HG03025 (cell line): ENCODE measurements around the gene USP49.
A peak's percentile ranks its signal among the peaks of the same experiment; 100 is the strongest.
"Not testable (repeated sequence)": the region's sequence is repeated elsewhere in the genome, so short reads cannot be mapped to it uniquely, and the experiment has no call there.

ENCODE experiments used
- ATAC-seq: cut with Tn5 transposase; IDR thresholded peaks from one replicate; pipeline ENCODE4 v1.9.1; 2021; ENCODE audit warnings: mild to moderate bottlenecking, moderate library complexity; ENCODE audit not compliant: unreplicated experiment, low FRiP score

Gene USP49

GRCh38 chr6:41784581-41785171, 110.5 kb downstream of the USP49 start:
- ATAC-seq: no peak

- no peak for ATAC-seq
Observed at GRCh38 chr6:41783106-41783780, 111.9 kb downstream of the USP49 start.

DNA sequence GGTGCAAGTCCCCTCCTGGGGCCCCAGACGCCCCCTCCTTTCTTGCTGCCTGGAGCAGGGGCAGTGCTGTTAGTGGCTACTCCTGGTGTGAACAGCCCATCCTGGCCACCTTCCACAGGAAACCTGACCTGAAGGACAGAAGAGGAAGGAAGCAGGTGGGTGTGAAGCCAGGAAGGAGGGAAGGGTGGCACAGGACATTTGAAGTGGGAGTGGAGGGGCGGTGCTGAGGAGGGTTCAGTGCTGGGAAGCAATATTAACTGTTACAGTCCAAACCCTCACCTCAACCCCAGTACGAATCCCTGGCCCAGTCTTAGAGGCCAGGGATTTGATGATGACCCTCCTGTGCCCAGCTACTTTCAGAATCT, 113.8 kb downstream of the USP49 start:
- ATAC-seq: no peak

- ATAC-seq: no peak
Observed at GRCh38 chr6:41780551-41781365, 114.4 kb downstream of the USP49 start, which contains the start of gene PRICKLE4. PRICKLE4 (plus strand) TSS chr6:41780782; CDS start chr6:41783474, 2,692 bp downstream.

DNA sequence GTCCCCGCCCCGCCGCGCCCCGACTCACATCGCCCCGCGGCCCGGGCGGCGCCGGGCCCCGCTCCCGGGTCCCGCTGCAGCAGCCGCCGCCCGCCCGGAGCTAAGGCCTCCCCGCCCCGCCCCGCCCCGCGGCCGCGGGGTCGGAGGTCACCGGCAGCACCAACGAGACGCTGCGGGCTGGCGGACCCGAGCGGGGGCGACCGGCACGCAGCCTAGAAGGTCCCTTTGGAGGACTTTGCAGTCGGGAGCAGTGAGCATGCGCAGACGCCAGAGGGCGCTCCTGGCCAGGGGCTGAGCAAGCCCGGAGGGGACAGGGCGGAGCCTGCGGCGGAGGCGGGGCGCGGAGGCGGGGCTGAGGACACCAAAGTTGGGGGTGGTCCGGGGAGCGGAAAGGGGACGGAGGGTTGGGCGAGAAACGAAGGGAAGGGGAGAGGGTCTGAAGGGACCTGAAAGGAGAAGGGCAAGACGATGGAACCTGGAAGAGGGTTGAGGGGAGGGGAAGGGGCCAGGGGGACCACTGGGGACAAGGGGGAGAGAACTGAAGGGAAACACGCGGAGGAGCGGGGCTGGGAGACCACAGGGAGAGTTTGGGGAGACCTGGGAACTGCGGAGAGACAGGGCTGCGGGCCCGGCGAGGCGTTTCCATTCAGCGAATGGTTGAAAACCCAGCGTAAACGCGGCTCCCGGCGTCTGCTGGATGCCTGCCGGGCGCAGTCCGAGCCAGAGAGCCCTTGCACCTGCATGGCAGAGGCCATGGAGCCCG, 115.2 kb downstream of the USP49 start, which contains the start of gene FRS3:
Gene FRS3, minus strand, starts transcription at position 113 of the 763 bp plus-strand sequence. CDS start 2,913 bp downstream, outside the sequence.
- ATAC-seq: peak; percentile 90

- peak; percentile 3 for ATAC-seq
Observed at GRCh38 chr6:41779336-41779735, 115.8 kb downstream of the USP49 start.

GRCh38 chr6:41778895-41779294, 116.3 kb downstream of the USP49 start:
- ATAC-seq: no peak

- ATAC-seq: no peak
Observed at GRCh38 chr6:41777551-41778285, 117.5 kb downstream of the USP49 start.

DNA sequence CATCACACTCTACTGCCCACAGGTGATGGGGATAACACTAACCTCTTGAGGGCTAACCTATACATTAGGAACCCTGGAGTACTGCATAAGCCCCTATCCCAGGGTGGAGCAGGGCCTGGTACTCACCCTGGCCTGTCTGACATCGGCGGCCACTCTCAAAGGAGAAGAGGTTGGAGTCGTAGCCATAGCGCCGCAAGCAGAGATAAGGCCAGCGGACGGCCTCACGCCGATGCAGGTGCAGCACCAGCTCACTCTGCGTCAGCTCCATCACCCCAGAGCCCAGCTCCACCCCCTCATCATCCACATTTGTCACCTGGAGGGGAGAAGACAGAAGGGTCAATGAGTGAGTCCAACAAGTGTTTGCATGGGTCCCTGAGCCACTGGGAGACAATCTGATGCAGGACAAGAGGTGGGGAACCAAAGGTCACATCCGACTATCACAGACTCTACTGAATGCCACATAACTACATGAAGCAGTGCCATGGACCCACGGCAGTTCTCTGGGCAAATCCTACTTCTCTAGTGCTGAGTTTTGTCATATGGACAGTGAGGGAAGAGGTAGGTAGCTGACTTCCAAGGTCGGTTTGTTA, 119.8 kb downstream of the USP49 start:
- ATAC-seq: no peak

GRCh38 chr6:41774841-41775240, 120.3 kb downstream of the USP49 start:
- ATAC-seq: no peak

DNA sequence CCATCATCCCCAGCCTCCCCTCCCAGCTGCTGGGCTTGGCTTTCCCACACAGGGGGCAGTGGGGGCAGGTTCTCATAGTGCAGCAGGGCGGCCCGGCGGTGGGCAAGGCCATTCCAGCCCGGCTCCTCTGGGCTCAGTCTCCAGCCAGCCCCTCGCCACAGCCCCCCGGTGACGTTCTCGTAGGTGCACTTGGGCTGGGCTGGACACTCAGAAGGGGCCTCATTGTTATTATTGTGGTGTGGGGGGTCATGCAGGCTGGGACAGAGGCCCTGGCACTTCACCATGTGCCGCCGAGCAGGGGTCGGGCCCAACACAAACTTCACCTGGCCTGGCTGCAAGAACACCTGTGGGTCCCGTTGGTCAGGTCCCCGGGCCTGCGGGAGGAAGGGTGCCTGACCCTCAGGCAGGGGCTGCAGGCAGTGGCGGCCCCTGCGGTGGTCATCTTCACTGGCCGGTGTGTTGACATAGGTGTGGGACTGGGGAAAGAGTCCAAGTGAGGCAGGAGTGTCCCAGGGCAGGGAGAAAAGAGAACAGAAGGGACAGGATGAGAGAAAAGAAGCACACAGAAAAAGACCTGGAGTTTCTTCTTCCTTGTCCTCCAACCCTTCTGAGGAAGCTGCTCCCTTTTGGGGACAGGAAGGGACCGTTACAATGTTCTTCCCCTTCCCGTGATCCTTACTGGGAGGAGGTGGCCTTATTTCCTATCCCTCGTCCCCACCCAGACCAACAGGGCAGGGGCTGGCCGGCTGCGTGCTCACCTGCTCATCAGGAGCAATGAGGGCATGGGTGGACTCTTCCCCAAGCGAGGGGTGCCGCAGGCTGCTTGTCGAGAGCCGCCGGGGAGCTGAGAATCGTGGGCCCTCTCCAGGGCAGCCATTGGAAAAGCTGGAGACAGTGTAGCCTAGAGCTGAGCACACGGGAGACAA, 123.9 kb downstream of the USP49 start:
- ATAC-seq: no peak

DNA sequence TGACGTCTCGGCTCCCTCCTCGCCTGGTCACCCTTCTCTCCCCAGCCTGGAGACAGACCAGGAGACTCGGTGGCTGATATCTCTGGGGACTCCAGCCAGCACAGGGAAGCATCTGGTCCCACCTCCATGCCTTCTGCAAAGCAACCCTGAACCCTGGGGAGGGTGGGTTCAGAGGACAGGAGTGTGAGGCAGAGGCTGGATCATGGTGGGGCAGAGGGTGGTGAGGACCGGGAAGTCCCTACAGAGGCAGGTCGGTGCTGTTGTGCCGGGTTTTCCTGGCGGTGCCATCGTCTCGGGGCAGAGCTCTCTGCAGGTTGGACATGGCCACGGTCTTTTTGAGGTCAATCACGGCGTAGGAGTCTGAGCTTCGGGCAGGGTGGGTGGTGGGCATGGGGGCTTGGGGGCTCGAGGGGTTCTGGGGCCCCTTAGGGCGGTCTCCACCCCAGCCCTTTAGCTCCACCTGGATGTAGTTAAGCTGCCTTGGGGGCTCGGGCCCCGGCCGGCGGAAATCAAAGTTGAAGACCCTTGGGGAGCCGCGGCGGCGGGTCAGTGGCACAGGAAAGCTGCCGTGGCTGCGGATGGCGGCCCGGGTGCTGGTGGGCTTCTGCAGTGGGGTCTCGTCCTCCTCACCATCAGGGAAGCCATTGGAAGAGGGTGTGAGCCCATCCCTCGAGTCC, 124.7 kb downstream of the USP49 start:
- no peak for ATAC-seq

DNA sequence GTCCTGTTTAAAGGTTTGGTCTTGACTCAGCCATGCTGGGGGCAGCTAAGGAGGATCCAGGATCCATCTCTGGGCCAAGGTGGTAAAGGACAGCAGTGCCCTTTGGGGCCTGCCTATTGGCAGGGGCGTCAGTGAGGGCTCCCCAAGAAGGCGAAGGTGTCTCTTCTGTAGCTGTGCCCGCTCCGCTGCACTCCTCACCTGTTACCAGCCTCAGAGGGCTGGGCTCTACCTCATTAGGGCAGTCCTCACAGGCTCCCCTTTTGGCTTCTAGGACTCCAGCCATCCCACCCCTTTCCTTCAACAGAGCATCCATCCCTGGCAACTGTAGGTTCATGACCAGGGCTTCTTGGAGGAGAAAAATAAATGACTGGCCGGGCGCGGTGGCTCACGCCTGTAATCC, 125.8 kb downstream of the USP49 start:
- ATAC-seq: no peak

DNA sequence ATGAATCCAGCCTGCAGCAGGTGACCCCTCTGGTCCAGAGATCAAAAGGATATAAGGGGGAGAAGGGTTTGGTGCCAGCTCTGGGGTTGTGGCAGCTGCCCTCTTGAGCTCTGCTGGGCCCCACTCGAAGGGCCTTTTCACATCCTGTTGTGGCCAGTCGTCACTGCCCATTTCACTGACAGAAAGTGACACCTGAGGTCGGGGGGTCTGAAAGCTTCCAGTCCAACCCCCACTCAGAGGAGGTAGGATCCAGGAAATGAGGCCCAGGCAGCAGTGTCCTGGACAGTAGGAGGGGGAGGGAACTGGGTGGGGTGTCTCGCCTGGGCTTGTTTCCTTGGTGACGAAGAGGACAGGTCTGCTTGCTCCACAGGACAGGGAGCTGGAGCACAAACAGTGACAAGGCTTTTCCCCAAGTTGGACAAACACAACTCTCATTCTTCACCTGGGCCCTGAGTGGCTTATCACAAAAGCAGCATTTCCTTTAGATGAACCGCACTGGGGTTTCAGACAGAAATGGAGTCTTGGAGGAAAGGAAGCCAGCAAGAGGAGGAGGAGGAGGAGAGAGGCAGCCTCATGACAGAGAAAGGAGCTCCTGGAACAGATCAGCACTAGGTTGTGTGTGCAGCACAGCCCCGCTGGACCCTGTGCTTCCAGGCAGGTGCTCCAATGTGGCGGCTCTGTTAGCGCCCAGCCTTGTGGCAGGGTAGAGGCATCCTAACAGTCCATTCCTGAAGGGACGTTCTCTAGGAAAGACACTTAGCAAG, 126.4 kb downstream of the USP49 start:
- ATAC-seq: no peak

DNA sequence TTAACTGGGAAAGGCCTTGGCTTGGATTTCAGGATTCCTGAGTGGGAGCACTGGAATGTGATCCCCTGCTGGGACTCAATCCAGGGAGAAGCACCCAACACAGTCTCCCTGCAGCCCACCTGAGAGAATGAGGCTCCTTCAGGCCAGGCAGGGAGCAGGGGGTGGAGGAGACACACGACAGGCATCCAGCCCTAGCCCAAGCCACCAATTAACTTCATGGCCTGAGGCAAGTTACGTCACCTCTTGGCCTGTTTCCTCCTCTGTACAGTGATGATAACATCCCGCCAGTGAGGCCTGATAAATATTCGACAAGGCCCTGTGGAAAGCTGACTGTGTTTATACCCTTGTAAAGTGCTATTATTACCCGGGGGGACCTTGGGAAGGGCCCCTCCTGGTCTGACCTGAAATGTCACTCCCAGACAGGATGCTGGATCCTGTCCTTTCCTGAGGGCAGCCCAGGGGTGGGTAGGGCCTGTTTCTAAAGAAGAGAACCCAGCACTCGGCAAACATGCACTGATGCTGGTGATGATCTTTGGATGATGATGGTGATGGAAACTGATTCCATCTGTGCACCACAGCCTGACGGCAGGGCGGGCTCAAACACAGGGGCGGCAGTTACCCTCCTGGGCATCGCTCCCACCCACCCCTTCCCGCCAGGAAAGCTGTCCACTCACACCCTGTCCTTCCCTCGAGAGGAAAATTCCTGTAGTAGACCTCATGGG, 127.9 kb downstream of the USP49 start:
- ATAC-seq: no peak

DNA sequence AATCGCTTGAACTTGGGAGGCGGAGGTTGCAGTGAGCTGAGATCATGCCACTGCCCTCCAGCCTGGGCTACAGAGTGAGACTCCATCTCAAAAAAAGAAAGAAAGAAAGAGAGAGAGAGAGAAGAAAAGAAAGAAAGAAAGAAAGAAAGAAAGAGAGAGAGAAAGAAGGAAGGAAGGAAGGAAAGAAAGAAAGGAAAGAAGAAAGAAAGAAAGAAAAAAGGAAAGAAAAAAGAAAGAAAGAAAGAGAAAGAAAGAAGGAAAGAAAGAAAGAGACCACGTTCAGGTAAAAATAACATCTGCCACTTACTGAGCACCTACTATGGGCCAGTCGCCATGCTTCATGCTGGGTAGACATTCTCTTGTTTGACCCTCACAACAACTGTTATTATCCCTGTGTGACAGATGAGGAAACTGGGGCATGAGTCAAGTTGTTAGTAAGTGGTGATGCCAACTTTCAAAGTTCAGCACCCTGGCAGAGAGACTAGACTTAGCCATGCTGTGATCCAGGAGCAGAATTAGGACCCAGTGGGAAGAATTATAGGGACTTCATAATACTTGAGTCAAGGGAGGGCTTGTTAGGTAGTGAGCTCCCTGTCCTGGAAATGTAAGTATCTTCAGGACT, 129.0 kb downstream of the USP49 start:
- ATAC-seq: not testable (repeated sequence)
